Endothelial cell (in vitro differentiated cells): ENCODE results near the gene GALNT5. TPM values are rescaled to one million over a fixed set of nuclear protein-coding genes. Genes with fewer than 3 reads are reported as not detected.
"Not testable (repeated sequence)": the region's sequence is repeated elsewhere in the genome, so short reads cannot be mapped to it uniquely, and the experiment has no call there.

Experiments used
- DNase-seq: peaks from one replicate; pipeline ENCODE4 v3.0.0; 2021; ENCODE audit warnings: low spot score
- H3K27ac Mint-ChIP-seq: one replicate; pipeline ENCODE4 v1.8.0; 2021; ENCODE audit warnings: mixed read lengths, inconsistent platforms; ENCODE audit not compliant: unreplicated experiment
- H3K27me3 Mint-ChIP-seq: one replicate; pipeline ENCODE4 v1.8.0; 2021; ENCODE audit warnings: mild to moderate bottlenecking, moderate library complexity, mixed read lengths, inconsistent platforms; ENCODE audit not compliant: unreplicated experiment
- H3K36me3 Mint-ChIP-seq: one replicate; pipeline ENCODE4 v1.8.0; 2021; ENCODE audit warnings: mild to moderate bottlenecking, low read depth, mixed read lengths, inconsistent platforms; ENCODE audit not compliant: unreplicated experiment
- H3K4me1 Mint-ChIP-seq: one replicate; pipeline ENCODE4 v1.8.0; 2021; ENCODE audit warnings: mild to moderate bottlenecking, mixed read lengths, inconsistent platforms; ENCODE audit not compliant: unreplicated experiment
- H3K4me3 Mint-ChIP-seq: one replicate; pipeline ENCODE4 v1.8.0; 2021; ENCODE audit warnings: mild to moderate bottlenecking, mixed read lengths, inconsistent platforms; ENCODE audit not compliant: unreplicated experiment
- H3K9me3 Mint-ChIP-seq: one replicate; pipeline ENCODE4 v1.8.0; 2021; ENCODE audit warnings: mixed read lengths, inconsistent platforms; ENCODE audit not compliant: unreplicated experiment
- total RNA-seq: library from RNA; stranded (reverse); fragmentation: NEBNext Ultra II Directional; extraction: Animal tissue kit (Norgen Biotek cat#: 25700); gene quantifications from one replicate; pipeline ENCODE4 v1.2.1, GENCODE V29; 2021; ENCODE audit not compliant: unreplicated experiment
- TF ChIP-seq, protein P1 (sequence below): fragments of 200-600 bp; sonication (generic); IDR thresholded peaks from one replicate; pipeline ENCODE4 v1.5.0; 2021; ENCODE audit warnings: antibody characterized with exemption; ENCODE audit not compliant: unreplicated experiment

The GALNT5 gene
- total RNA-seq, 1 donor from 2014 or later = 0.15 TPM

DNA sequence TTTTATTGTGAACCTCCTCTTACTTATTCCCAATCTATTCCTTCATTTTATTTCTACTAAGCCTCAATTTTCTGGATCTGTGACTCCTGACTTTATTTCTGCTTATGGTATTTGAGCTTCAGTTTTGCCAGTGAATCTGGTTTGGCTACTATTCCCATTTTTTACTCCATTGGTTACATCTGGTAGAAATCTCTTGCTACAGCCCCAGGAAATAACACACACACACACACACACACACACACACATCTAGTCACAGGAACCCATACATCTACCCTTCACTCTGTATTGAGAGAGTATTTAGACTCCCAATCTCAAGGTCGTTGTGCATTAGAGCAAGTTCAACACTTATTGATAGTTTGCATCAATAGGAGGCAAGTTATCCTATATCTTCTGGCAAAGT lies 37.0 kb upstream of the GALNT5 start:
- H3K27ac Mint-ChIP-seq = no peak overlapping the region
- no peaks in the 10 kb centered on the region for H3K4me1 Mint-ChIP-seq
- TF ChIP-seq, protein P1, sequence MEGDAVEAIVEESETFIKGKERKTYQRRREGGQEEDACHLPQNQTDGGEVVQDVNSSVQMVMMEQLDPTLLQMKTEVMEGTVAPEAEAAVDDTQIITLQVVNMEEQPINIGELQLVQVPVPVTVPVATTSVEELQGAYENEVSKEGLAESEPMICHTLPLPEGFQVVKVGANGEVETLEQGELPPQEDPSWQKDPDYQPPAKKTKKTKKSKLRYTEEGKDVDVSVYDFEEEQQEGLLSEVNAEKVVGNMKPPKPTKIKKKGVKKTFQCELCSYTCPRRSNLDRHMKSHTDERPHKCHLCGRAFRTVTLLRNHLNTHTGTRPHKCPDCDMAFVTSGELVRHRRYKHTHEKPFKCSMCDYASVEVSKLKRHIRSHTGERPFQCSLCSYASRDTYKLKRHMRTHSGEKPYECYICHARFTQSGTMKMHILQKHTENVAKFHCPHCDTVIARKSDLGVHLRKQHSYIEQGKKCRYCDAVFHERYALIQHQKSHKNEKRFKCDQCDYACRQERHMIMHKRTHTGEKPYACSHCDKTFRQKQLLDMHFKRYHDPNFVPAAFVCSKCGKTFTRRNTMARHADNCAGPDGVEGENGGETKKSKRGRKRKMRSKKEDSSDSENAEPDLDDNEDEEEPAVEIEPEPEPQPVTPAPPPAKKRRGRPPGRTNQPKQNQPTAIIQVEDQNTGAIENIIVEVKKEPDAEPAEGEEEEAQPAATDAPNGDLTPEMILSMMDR = no peak
- H3K4me3 Mint-ChIP-seq = no peak overlapping the region
- no peak for DNase-seq
- H3K9me3 Mint-ChIP-seq = no peaks in the 10 kb centered on the region
- no peaks in the 10 kb centered on the region for H3K36me3 Mint-ChIP-seq
- H3K27me3 Mint-ChIP-seq = no peaks in the 10 kb centered on the region

DNA sequence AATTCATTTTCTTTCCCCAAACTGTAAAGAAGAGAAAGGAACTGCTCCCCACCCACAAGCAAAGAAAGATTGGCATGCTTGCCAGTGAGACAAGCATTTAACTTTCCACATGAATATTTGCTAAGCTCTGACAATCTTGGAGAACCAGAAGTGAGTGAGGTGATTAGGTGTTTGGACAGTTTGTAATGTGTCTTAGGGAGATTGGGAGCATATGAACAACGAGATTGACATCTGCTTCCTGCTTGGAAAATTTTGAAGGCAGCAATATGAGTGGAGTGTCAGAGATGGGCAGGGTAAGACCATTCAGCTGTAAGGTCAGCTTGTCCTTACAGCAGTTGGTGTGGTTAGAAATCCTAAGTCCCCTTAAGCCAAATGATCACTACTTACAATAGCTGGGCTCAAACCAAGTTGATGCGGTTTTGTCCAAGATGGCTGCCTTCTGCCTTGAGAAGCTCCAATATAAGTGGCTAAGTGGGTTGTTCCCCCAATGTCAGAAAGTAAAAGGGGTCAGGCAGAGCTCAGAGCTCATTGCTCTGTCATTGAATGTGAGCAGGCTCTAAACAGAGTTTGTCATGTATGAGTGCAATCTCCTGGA lies 36.0 kb upstream of the GALNT5 start:
- TF ChIP-seq, protein P1 = no peak
- H3K27ac Mint-ChIP-seq = no peak overlapping the region
- no peaks in the 10 kb centered on the region for H3K27me3 Mint-ChIP-seq

DNA sequence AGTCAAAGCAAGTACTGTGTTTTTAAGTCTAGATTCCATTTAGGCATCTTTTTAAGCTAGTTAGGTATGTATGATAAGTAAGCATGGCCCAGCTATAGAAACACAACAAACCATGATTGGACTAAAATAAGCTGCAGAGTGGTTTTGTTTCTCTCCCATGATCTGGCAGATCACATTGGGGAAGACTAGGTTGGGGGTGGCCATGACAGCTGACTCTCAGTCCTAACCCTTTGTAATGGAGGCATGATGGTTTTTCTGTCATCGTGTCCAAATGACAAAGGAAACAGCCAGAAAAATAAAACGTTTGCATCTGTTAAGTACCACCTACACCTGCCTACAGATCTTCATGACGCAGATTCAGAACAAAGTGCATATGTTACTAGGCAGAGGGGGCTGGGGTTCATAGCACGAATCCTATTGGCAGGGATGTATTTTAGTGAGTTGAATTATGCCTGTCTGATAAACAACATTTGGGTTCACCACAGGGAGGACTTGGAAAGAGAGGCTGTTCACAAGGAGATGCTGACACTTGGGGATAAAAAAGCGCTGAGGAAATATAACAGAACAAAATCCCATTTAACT lies 33.8 kb upstream of the GALNT5 start:
- Mint-ChIP-seq H3K27me3 (no peaks in the 10 kb centered on the region), H3K4me1 (no peaks in the 10 kb centered on the region), H3K27ac (no peak overlapping the region), H3K4me3 (no peak overlapping the region), H3K9me3 (no peaks in the 10 kb centered on the region), H3K36me3 (no peaks in the 10 kb centered on the region)
- TF ChIP-seq, protein P1 = no peak
- DNase-seq = no peak

More for the DNA sequence above, 36.0 kb upstream of the GALNT5 start:
- Mint-ChIP-seq H3K4me3 (no peak overlapping the region), H3K4me1 (no peaks in the 10 kb centered on the region), H3K36me3 (no peaks in the 10 kb centered on the region), H3K9me3 (no peaks in the 10 kb centered on the region)
- DNase-seq = no peak

DNA sequence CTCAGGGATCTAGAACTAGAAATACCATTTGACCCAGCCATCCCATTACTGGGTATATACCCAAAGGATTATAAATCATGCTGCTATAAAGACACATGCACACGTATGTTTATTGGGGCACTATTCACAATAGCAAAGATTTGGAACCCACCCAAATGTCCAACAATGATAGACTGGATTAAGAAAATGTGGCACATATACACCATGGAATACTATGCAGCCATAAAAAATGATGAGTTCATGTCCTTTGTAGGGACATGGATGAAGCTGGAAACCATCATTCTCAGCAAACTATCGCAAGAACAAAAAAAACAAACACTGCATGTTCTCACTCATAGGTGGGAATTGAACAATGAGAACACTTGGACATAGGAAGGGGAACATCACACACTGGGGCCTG lies 33.1 kb upstream of the GALNT5 start:
- H3K4me1 Mint-ChIP-seq, H3K4me3 Mint-ChIP-seq, H3K27ac Mint-ChIP-seq, H3K27me3 Mint-ChIP-seq, DNase-seq, H3K9me3 Mint-ChIP-seq, H3K36me3 Mint-ChIP-seq: not testable (repeated sequence)

DNA sequence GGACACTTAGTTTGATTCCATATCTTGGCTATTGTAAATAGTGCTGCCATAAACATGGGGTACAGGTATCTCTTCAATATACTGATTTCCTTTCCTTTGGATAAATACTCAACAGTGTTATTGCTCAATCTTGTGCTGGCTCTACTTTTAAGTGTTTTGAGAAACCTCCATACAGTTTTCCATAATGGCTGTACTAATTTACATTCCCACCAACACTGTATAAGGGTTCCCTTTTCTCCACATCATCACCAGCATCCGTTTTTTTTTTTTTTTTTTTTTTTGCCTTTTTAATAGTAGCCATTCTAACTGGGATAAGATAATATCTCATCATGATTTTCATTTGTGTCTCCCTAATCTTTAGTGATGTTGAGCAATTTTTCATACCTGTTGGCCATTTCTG lies 29.9 kb upstream of the GALNT5 start:
- TF ChIP-seq, protein P1 = no peak
- no peak for DNase-seq
- Mint-ChIP-seq H3K9me3 (no peaks in the 10 kb centered on the region), H3K4me1 (no peaks in the 10 kb centered on the region), H3K4me3 (no peak overlapping the region), H3K36me3 (no peaks in the 10 kb centered on the region), H3K27ac (no peak overlapping the region), H3K27me3 (no peaks in the 10 kb centered on the region)
